ENCODE measurements around the gene MPV17L2. TPM values are rescaled to one million over a fixed set of nuclear protein-coding genes. Genes with fewer than 3 reads are reported as not detected.
"Not testable (repeated sequence)": the region's sequence is repeated elsewhere in the genome, so short reads cannot be mapped to it uniquely, and the experiment has no call there.

The MPV17L2 gene
- total RNA-seq, 1 donor from 2014 or later, result 9.5 TPM

DNA sequence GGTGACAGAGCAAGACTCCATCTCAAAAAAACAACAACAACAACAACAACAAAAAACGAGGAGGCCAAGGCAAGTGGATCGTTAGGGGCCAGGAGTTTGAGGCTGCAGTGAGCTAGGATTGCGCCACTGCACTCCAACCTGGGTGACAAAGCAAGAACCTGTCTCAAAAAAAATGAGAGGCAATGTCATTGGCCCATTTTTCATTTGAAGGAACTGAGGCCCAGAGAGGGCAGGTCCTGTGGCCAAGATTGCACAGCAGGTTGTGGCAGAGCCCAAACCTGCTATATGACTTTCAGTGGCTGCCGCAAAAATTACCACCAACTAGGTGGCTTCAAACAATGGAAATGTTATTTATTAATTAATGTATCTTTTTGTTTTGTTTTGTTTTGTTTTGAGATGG, 34.6 kb upstream of the MPV17L2 start:
- H3K4me1 ChIP-seq, result peaks cover 20 to 37% of the 10 kb centered on the region in 2 donors
- intact Hi-C loops (cut with DNase I), result no loop called here
- no peak overlapping the region for H3K4me3 ChIP-seq
- no peak for DNase-seq (ENCODE audit: low spot score in 2 of 2)
- peaks cover 11 to 16% of the 10 kb centered on the region in 2 donors for H3K36me3 ChIP-seq
- TF ChIP-seq, protein P1, sequence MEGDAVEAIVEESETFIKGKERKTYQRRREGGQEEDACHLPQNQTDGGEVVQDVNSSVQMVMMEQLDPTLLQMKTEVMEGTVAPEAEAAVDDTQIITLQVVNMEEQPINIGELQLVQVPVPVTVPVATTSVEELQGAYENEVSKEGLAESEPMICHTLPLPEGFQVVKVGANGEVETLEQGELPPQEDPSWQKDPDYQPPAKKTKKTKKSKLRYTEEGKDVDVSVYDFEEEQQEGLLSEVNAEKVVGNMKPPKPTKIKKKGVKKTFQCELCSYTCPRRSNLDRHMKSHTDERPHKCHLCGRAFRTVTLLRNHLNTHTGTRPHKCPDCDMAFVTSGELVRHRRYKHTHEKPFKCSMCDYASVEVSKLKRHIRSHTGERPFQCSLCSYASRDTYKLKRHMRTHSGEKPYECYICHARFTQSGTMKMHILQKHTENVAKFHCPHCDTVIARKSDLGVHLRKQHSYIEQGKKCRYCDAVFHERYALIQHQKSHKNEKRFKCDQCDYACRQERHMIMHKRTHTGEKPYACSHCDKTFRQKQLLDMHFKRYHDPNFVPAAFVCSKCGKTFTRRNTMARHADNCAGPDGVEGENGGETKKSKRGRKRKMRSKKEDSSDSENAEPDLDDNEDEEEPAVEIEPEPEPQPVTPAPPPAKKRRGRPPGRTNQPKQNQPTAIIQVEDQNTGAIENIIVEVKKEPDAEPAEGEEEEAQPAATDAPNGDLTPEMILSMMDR (IDR thresholded peaks at IDR 0.05), result no peak
- no peaks in the 10 kb centered on the region for H3K9me3 ChIP-seq
- no peak overlapping the region for H3K27ac ChIP-seq
- H3K27me3 ChIP-seq, result no peaks in the 10 kb centered on the region

DNA sequence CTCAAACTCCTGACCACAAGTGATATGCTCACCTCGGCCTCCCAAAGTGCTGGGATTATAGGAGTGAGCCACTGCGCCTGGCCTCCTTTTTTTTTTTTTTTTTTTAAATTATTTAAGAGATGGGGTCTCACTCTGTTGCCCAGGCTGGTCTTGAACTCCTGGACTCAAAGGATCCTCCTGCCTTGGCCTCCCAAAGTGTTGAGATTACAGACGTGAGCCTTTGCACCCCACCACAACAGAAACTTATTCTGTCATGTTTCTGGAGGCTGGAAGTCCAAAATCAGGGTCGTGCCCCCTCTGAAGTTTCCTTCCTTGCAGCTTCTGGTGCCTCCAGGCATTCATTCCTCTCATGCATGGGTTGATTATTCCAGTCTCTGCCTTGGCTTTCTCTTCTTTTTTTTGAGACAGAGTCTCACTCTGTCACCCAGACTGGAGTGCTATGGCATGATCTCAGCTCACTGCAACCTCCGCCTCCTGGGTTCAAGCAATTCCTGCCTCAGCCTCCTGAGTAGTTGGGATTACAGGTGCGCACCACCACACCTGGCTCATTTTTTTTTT, 33.9 kb upstream of the MPV17L2 start:
- H3K4me3 ChIP-seq; DNase-seq (ENCODE audit: low spot score in 2 of 2); intact Hi-C loops (cut with DNase I); H3K27ac ChIP-seq; H3K27me3 ChIP-seq; H3K9me3 ChIP-seq: not testable (repeated sequence)
- peaks cover 17 to 32% of the 10 kb centered on the region in 2 donors for H3K4me1 ChIP-seq
- H3K36me3 ChIP-seq, result peaks cover 12 to 22% of the 10 kb centered on the region in 2 donors

DNA sequence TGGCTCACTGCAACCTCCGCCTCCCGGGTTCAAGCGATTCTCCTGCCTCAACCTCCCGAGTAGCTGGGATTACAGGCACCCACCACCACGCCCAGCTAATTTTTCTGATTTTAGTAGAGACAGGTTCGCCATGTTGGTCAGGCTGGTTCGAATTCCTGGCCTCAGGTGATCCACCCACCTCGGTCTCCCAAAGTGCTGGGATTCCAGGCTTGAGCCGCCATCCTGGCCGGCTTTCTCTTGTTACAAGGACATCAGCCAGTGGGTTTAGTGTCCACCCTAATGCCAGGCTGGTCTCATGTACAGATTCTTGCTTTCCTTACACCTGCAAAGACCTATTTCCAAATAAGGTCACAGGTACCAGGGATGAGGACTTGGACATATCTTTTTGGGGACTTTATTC, 33.2 kb upstream of the MPV17L2 start:
- Histone ChIP-seq H3K36me3 (peaks cover 13 to 27% of the 10 kb centered on the region in 2 donors), H3K27me3 (no peaks in the 10 kb centered on the region), H3K9me3 (no peaks in the 10 kb centered on the region), H3K4me1 (peaks cover 13 to 29% of the 10 kb centered on the region in 2 donors), H3K4me3 (no peak overlapping the region), H3K27ac (no peak overlapping the region)
- intact Hi-C loops (cut with DNase I), result loop anchor here (2.0 to 5.0 kb wide), 2 partner anchors 92 to 153 kb away; no protein-coding TSS in a partner anchor
- TF ChIP-seq, protein P1 (IDR thresholded peaks at IDR 0.05), result no peak
- DNase-seq (ENCODE audit: low spot score in 2 of 2), result no peak

DNA sequence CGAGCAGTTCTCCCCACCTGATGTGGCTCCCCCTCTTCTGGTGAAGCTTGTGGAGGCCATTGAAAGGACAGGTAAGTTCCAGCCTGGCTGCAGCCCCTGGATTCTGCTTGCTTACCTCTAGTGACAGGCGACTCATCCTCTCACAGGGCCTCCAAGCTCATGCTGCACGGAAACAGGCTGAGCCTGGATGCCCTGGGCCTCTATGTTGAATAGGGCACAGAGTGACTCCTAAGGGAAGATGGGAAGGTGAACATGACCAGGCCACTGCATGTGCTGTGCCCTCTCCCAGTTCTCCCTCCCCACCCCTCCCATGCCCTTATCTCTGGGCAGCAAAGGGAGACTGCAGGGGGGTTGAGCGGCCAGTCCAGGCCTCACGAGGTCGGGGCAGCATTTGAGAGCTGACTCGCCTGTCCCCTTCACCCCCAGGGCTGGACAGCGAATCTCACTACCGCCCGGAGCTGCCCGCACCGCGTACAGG, 32.5 kb upstream of the MPV17L2 start:
- no peaks in the 10 kb centered on the region for H3K9me3 ChIP-seq
- no peak for DNase-seq (ENCODE audit: low spot score in 2 of 2)
- peak overlapping the region; percentile 50 to 67 for H3K4me3 ChIP-seq
- peaks cover 13 to 29% of the 10 kb centered on the region in 2 donors for H3K4me1 ChIP-seq
- TF ChIP-seq, protein P1 (IDR thresholded peaks at IDR 0.05), result no peak
- H3K27ac ChIP-seq, result peak overlapping the region; percentile 85
- intact Hi-C loops (cut with DNase I), result loop anchor here (2.0 to 5.0 kb wide), 2 partner anchors 92 to 154 kb away; no protein-coding TSS in a partner anchor
- no peaks in the 10 kb centered on the region for H3K27me3 ChIP-seq
- peaks cover 20 to 31% of the 10 kb centered on the region in 2 donors for H3K36me3 ChIP-seq

DNA sequence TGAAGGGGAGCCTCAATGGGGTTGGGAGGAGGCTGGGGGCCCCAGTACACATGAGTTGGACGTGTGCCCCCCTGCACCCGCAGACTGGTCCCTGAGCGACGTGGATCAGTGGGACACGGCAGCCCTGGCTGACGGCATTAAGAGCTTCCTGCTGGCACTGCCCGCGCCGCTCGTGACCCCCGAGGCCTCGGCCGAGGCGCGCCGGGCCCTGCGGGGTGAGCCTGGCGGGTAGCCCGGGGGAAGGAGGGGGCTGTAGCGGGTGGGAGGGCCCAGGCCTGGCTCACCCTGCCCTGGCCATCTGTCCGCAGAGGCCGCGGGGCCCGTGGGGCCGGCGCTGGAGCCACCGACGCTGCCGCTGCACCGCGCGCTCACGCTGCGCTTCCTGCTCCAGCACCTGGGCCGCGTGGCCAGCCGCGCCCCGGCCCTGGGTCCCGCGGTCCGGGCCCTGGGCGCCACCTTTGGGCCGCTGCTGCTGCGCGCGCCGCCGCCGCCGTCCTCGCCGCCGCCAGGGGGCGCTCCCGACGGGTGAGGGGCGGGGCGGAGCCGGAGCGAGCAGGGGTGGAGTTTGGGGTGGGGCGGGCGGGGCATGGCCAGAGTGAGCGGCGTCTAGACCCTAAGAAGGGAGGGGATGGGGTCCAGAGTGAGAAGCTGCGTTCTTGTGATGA, 31.9 kb upstream of the MPV17L2 start:
- peaks cover 13 to 29% of the 10 kb centered on the region in 2 donors for H3K4me1 ChIP-seq
- H3K27me3 ChIP-seq, result no peaks in the 10 kb centered on the region
- TF ChIP-seq, protein P1 (IDR thresholded peaks at IDR 0.05), result peak; percentile 37 to 88 (median 46)
- H3K36me3 ChIP-seq, result peaks cover 25 to 31% of the 10 kb centered on the region in 2 donors
- peak overlapping the region; percentile 50 to 67 for H3K4me3 ChIP-seq
- no peaks in the 10 kb centered on the region for H3K9me3 ChIP-seq
- DNase-seq (ENCODE audit: low spot score in 2 of 2), result peak in 1 of 2 donors; percentile 76
- intact Hi-C loops (cut with DNase I), result loop anchor here (2.0 to 5.0 kb wide), 2 partner anchors 91 to 154 kb away; no protein-coding TSS in a partner anchor
- H3K27ac ChIP-seq, result peak overlapping the region; percentile 85

DNA sequence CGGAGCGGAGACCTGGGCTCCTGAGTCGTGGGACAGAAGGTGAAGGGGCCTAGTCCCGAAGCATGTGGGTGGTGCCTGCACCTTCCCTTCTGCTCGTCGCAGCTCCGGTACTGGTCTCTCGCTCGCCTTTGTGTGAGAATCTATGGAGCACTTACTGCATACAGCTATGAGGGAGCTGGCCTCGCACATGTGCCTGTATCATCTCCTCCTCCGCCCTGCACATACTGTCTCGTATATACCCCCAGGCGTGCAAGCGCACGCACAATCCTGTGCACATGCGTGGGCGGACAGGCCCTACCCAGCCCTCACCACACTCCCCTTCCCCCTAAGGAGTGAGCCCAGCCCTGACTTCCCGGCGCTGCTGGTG, 31.4 kb upstream of the MPV17L2 start:
- Histone ChIP-seq H3K27me3 (no peaks in the 10 kb centered on the region), H3K36me3 (peaks cover 31 to 36% of the 10 kb centered on the region in 2 donors)
- TF ChIP-seq, protein P1 (IDR thresholded peaks at IDR 0.05), result no peak

More for the DNA sequence above, 31.4 kb upstream of the MPV17L2 start:
- intact Hi-C loops (cut with DNase I), result loop anchor here (2.0 to 5.0 kb wide), 2 partner anchors 91 to 155 kb away; no protein-coding TSS in a partner anchor
- H3K27ac ChIP-seq, result peak overlapping the region in 1 of 2 donors; percentile 85
- peaks cover 13 to 27% of the 10 kb centered on the region in 2 donors for H3K4me1 ChIP-seq
- no peak for DNase-seq (ENCODE audit: low spot score in 2 of 2)
- peak overlapping the region; percentile 50 to 67 for H3K4me3 ChIP-seq
- H3K9me3 ChIP-seq, result no peaks in the 10 kb centered on the region
